Measurements from ENCODE around the gene ADAMTSL3. TPM values are rescaled to one million over a fixed set of nuclear protein-coding genes. Genes with fewer than 3 reads are reported as not detected.

The ADAMTSL3 gene
- total RNA-seq, 1 donor from 2014 or later: 0.67 TPM

GRCh38 chr15:83943043-83943442, 289.1 kb downstream of the ADAMTSL3 start:
- Histone ChIP-seq H3K4me3 (ENCODE audit: low read depth, low read length) (no peak overlapping the region), H3K27me3 (ENCODE audit: control insufficient read depth, insufficient read depth, low read length) (no peaks in the 10 kb centered on the region), H3K36me3 (ENCODE audit: control insufficient read depth, insufficient read depth, low read length) (no peaks in the 10 kb centered on the region)
- no peak for TF ChIP-seq CTCF (IDR thresholded peaks at IDR 0.05; ENCODE audit: insufficient read depth, low read length, poor library complexity, severe bottlenecking)
- DNase-seq (ENCODE audit: low read depth): no peak

- no peak overlapping the region for H3K4me3 ChIP-seq (ENCODE audit: low read depth, low read length)
- DNase-seq (ENCODE audit: low read depth): no peak
- H3K27me3 ChIP-seq (ENCODE audit: control insufficient read depth, insufficient read depth, low read length): no peaks in the 10 kb centered on the region
- H3K36me3 ChIP-seq (ENCODE audit: control insufficient read depth, insufficient read depth, low read length): no peaks in the 10 kb centered on the region
- no peak for TF ChIP-seq CTCF (IDR thresholded peaks at IDR 0.05; ENCODE audit: insufficient read depth, low read length, poor library complexity, severe bottlenecking)
These were observed 290.0 kb downstream of the ADAMTSL3 start for GRCh38 chr15:83943849-83944404.

- H3K36me3 ChIP-seq (ENCODE audit: control insufficient read depth, insufficient read depth, low read length): no peaks in the 10 kb centered on the region
These were observed 293.2 kb downstream of the ADAMTSL3 start for GRCh38 chr15:83947156-83947555.

GRCh38 chr15:83954506-83954905, 300.6 kb downstream of the ADAMTSL3 start:
- no peak for DNase-seq (ENCODE audit: low read depth)
- Histone ChIP-seq H3K27me3 (ENCODE audit: control insufficient read depth, insufficient read depth, low read length) (no peaks in the 10 kb centered on the region), H3K36me3 (ENCODE audit: control insufficient read depth, insufficient read depth, low read length) (no peaks in the 10 kb centered on the region), H3K4me3 (ENCODE audit: low read depth, low read length) (no peak overlapping the region)
- TF ChIP-seq CTCF (IDR thresholded peaks at IDR 0.05; ENCODE audit: insufficient read depth, low read length, poor library complexity, severe bottlenecking): no peak

More at GRCh38 chr15:83947156-83947555, 293.2 kb downstream of the ADAMTSL3 start:
- DNase-seq (ENCODE audit: low read depth): no peak
- H3K4me3 ChIP-seq (ENCODE audit: low read depth, low read length): no peak overlapping the region
- no peak for TF ChIP-seq CTCF (IDR thresholded peaks at IDR 0.05; ENCODE audit: insufficient read depth, low read length, poor library complexity, severe bottlenecking)
- H3K27me3 ChIP-seq (ENCODE audit: control insufficient read depth, insufficient read depth, low read length): no peaks in the 10 kb centered on the region

GRCh38 chr15:83955806-83956265, 301.9 kb downstream of the ADAMTSL3 start:
- H3K4me3 ChIP-seq (ENCODE audit: low read depth, low read length): no peak overlapping the region
- no peaks in the 10 kb centered on the region for H3K27me3 ChIP-seq (ENCODE audit: control insufficient read depth, insufficient read depth, low read length)
- no peaks in the 10 kb centered on the region for H3K36me3 ChIP-seq (ENCODE audit: control insufficient read depth, insufficient read depth, low read length)
- DNase-seq (ENCODE audit: low read depth): no peak
- TF ChIP-seq CTCF (IDR thresholded peaks at IDR 0.05; ENCODE audit: insufficient read depth, low read length, poor library complexity, severe bottlenecking): no peak

- Histone ChIP-seq H3K36me3 (ENCODE audit: control insufficient read depth, insufficient read depth, low read length) (no peaks in the 10 kb centered on the region), H3K27me3 (ENCODE audit: control insufficient read depth, insufficient read depth, low read length) (no peaks in the 10 kb centered on the region), H3K4me3 (ENCODE audit: low read depth, low read length) (no peak overlapping the region)
- TF ChIP-seq CTCF (IDR thresholded peaks at IDR 0.05; ENCODE audit: insufficient read depth, low read length, poor library complexity, severe bottlenecking): no peak
- DNase-seq (ENCODE audit: low read depth): no peak
These were observed 303.0 kb downstream of the ADAMTSL3 start for GRCh38 chr15:83956887-83957286.
